Right lobe of liver (tissue), 4 donors: ENCODE results near the gene TMPRSS9.

Experiments
- POLR2A ChIP-seq: fragments of 450-650 bp; IDR thresholded peaks from one replicate; pipeline ENCODE4 v1.6.1; 2017; ENCODE audit warnings: antibody characterized with exemption, mild to moderate bottlenecking
- TF ChIP-seq, protein P1 (sequence below), 4 donors: fragments of 200-600 bp in 3 of 4; fragments of 450-650 bp in 1 of 4; IDR thresholded peaks; one replicate each; pipeline versions ENCODE4 v1.5.1 to v1.8.0; 2016 to 2022; ENCODE audit warnings: antibody characterized with exemption in 4 of 4, mild to moderate bottlenecking in 2 of 4
- donor health status: DM: no; HTN: no; CAD: no.
- donor health status: DM: no; HTN: no; CAD: no.
- donor health status: DM: no; HTN: yes; CAD: no.

DNA sequence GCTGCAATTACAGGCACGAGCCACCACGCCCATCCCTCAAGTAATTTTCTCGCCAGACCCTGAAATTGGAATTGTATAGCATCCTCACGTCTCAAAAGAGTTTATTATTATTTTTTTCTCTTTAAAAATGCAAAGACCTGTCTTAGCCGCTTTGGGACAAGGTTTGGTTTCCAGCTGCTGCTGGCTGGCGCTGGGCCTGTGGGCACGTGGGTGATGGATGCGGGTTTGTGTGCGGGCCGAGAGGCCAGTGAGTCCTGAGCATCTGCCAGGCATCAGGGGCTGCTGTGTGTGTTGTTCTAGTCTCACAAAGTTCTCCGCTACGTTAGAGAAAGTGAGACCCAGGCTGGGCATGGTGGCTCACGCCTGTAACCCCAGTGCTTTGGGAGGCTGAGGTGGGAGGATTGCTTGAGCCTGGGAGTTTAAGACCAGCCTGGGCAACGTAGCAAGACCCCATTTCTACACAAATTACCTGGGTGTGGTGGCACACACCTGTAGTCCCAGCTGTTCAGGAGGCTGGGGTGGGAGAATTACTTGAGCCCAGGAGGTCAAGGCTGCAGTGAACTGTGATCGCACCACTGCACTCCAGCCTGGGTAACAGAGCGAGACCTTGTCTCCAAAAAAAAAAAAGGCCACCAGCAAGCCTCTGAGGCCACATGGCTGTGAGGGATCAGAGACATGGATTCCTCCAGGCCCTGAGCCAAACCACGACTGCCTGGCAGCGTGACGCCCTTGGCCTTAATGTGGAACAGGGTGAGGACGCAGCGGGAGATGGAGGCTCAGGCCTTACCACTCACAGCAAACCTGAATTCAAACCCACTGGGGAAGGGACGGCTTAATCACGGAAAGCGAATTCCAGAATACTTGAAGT, 4.7 kb upstream of the TMPRSS9 start:
- TF ChIP-seq, protein P1, sequence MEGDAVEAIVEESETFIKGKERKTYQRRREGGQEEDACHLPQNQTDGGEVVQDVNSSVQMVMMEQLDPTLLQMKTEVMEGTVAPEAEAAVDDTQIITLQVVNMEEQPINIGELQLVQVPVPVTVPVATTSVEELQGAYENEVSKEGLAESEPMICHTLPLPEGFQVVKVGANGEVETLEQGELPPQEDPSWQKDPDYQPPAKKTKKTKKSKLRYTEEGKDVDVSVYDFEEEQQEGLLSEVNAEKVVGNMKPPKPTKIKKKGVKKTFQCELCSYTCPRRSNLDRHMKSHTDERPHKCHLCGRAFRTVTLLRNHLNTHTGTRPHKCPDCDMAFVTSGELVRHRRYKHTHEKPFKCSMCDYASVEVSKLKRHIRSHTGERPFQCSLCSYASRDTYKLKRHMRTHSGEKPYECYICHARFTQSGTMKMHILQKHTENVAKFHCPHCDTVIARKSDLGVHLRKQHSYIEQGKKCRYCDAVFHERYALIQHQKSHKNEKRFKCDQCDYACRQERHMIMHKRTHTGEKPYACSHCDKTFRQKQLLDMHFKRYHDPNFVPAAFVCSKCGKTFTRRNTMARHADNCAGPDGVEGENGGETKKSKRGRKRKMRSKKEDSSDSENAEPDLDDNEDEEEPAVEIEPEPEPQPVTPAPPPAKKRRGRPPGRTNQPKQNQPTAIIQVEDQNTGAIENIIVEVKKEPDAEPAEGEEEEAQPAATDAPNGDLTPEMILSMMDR (IDR thresholded peaks at IDR 0.05), result no peak
- TF ChIP-seq POLR2A, result no peak
